B cell (primary cell): Measurements from ENCODE around the gene PLPPR1. TPM values are rescaled to one million over a fixed set of nuclear protein-coding genes. Genes with fewer than 3 reads are reported as not detected.

Source experiments
- ATAC-seq: fragments of 200-7000 bp; cut with Tn5 transposase; one replicate; pipeline ENCODE4 v1.10.0; 2021; ENCODE audit warnings: low read depth, mild to moderate bottlenecking, moderate number of reproducible peaks, moderate library complexity
- CTCF ChIA-PET: fragments of 350-600 bp; sonication (Branson Sonifier 250); formaldehyde crosslinking; loops from one replicate; lab custom pipeline; 2021; ENCODE audit warnings: antibody characterized with exemption, inconsistent platforms; lab: Charles Lee
- POLR2A ChIA-PET: fragments of 350-600 bp; sonication (Branson Sonifier 250); formaldehyde crosslinking; loops from one replicate; lab custom pipeline; 2021; ENCODE audit warnings: antibody characterized with exemption; lab: Charles Lee
- DNase-seq: peaks from one replicate; pipeline ENCODE4 v3.0.0; 2013
- H2AFZ ChIP-seq: 2 replicates; pipeline ENCODE4 v1.6.1; 2012; ENCODE audit warnings: mild to moderate bottlenecking, low read depth, low read length; ENCODE audit not compliant: insufficient read depth, poor library complexity, severe bottlenecking
- H3K27ac ChIP-seq, 2 donors: 1 replicate in 1 of 2; 2 replicates in 1 of 2; pipeline ENCODE4 v1.5.1; 2012 to 2013; ENCODE audit warnings: low read length in 2 of 2, mild to moderate bottlenecking in 2 of 2, moderate library complexity in 1 of 2
- H3K27me3 ChIP-seq, 4 experiments: fragments of 200-600 bp in 1 of 4; sonication (generic) in 1 of 4; replicated peaks in 1 of 4; 1 replicate in 2 of 4; 2 replicates in 2 of 4; pipeline versions ENCODE4 v1.6.1 to v1.7.0; 2013 to 2016; ENCODE audit warnings: low read length in 3 of 4, mild to moderate bottlenecking in 2 of 4, mixed read lengths in 1 of 4, moderate library complexity in 1 of 4; ENCODE audit not compliant: insufficient read depth in 4 of 4, control insufficient read depth in 3 of 4; ENCODE audit errors: control extremely low read depth in 1 of 4
- H3K36me3 ChIP-seq, 2 experiments: replicated peaks in 1 of 2; 1 replicate in 1 of 2; 2 replicates in 1 of 2; pipeline versions ENCODE4 v1.6.1 to v1.7.1; 2013; ENCODE audit warnings: low read length in 1 of 2; ENCODE audit not compliant: insufficient read depth in 2 of 2, control insufficient read depth in 1 of 2; ENCODE audit errors: control extremely low read depth in 1 of 2, extremely low read depth in 1 of 2
- H3K4me1 ChIP-seq, 2 donors: fragments of 200-600 bp in 1 of 2; sonication (generic) in 1 of 2; 1 replicate in 1 of 2; 2 replicates in 1 of 2; pipeline versions ENCODE4 v1.5.1 to v1.6.1; 2013 to 2017; ENCODE audit warnings: low read length in 2 of 2; ENCODE audit not compliant: control insufficient read depth in 2 of 2, insufficient read depth in 2 of 2
- H3K4me2 ChIP-seq: replicated peaks from 2 replicates; pipeline ENCODE3; 2012; ENCODE audit warnings: mild to moderate bottlenecking, low read depth, low read length; ENCODE audit not compliant: poor library complexity, severe bottlenecking
- H3K4me3 ChIP-seq, 5 experiments: fragments of 200-600 bp in 1 of 5; sonication (generic) in 1 of 5; 1 replicate in 3 of 5; 2 replicates in 2 of 5; pipeline versions ENCODE4 v1.5.1 to v1.7.0; 2011 to 2016; ENCODE audit warnings: low read length in 4 of 5, mild to moderate bottlenecking in 4 of 5, low read depth in 2 of 5, control low read depth in 1 of 5, moderate library complexity in 1 of 5; ENCODE audit not compliant: insufficient read depth in 1 of 5; ENCODE audit errors: control extremely low read depth in 1 of 5, extremely low read depth in 1 of 5
- H3K79me2 ChIP-seq: fragments of 200-600 bp; sonication (generic); one replicate; pipeline ENCODE4 v1.6.0; 2016; ENCODE audit warnings: low read length; ENCODE audit not compliant: control insufficient read depth, insufficient read depth
- H3K9ac ChIP-seq: fragments of 200-600 bp; sonication (generic); 2 replicates; pipeline ENCODE4 v1.6.1; 2017; ENCODE audit warnings: mild to moderate bottlenecking, low read length, moderate library complexity
- H3K9me3 ChIP-seq, 3 donors: one replicate each; pipeline versions ENCODE4 v1.6.1 to v1.7.1; 2013; ENCODE audit warnings: low read length in 2 of 3; ENCODE audit not compliant: control insufficient read depth in 2 of 3, insufficient read depth in 1 of 3; ENCODE audit errors: control extremely low read depth in 1 of 3
- H4K20me1 ChIP-seq: 2 replicates; pipeline ENCODE4 v1.6.0; 2012; ENCODE audit warnings: mild to moderate bottlenecking, low read length; ENCODE audit not compliant: insufficient read depth, control insufficient read depth, poor library complexity, severe bottlenecking
- H3K27ac Mint-ChIP-seq: one replicate; pipeline ENCODE4 v1.8.0; 2021; ENCODE audit warnings: mixed read lengths
- H3K27me3 Mint-ChIP-seq: one replicate; pipeline ENCODE4 v1.8.0; 2021; ENCODE audit warnings: mixed read lengths
- H3K4me1 Mint-ChIP-seq: one replicate; pipeline ENCODE4 v1.8.0; 2021; ENCODE audit warnings: mixed read lengths
- H3K4me3 Mint-ChIP-seq: one replicate; pipeline ENCODE4 v1.8.0; 2021; ENCODE audit warnings: mixed read lengths
- H3K9me3 Mint-ChIP-seq: one replicate; pipeline ENCODE4 v1.8.0; 2022; ENCODE audit warnings: mixed read lengths; ENCODE audit not compliant: insufficient read depth
- CTCF ChIP-seq: fragments of 200-600 bp; IDR thresholded peaks from one replicate; pipeline ENCODE4 v1.8.0; 2022; ENCODE audit warnings: antibody characterized with exemption, mild to moderate bottlenecking
- EZH2 ChIP-seq: IDR thresholded peaks from 2 replicates; pipeline ENCODE4 v1.6.1; 2012; ENCODE audit warnings: borderline replicate concordance, low read depth, mild to moderate bottlenecking, moderate library complexity, low read length; ENCODE audit not compliant: insufficient read depth, poor library complexity, severe bottlenecking
- WGBS: methylation state at CpG from one replicate; pipeline ENCODE4 v1.1.5; 2013; ENCODE audit warnings: missing lambda C conversion rate; ENCODE audit not compliant: insufficient coverage; 5-methylcytosine and 5-hydroxymethylcytosine counted together
- intact Hi-C: fragments of 100-400 bp; cut with micrococcal nuclease; formaldehyde crosslinking; loops from one replicate; pipeline ENCODE4 v1.10.0; 2022
- polyA plus RNA-seq: library from polyadenylated mRNA; depleted of rRNA; stranded (reverse); fragments of >200 nt; gene quantifications from 2 replicates; pipeline ENCODE4 v1.2.3, GENCODE V29; 2012
- total RNA-seq, 2 donors: library from RNA; stranded (reverse); fragments of 120-200 nt in 1 of 2; gene quantifications; 1 replicate in 1 of 2; 2 replicates in 1 of 2; pipeline versions ENCODE4 v1.2.3 to v1.2.4, GENCODE V29; 2013 to 2022

The PLPPR1 gene
- total and polyA plus RNA-seq, 2 donors (not counting 1 experiment from before 2014, with no cell fraction given) = not detected

- H3K9me3 ChIP-seq = no peaks in the 10 kb centered on the region
- H3K4me1 ChIP-seq = no peaks in the 10 kb centered on the region
- ChIA-PET POLR2A (no interaction called here), CTCF (interaction anchor here (0.7 to 2.6 kb wide), 14 partner anchors 8 to 710 kb away, joined by 3 to 16 read pairs (median 4); no protein-coding TSS in a partner anchor)
- TF ChIP-seq CTCF = no peak
- TF ChIP-seq EZH2 = no peak
- no peak overlapping the region for H3K27ac ChIP-seq
- DNase-seq = no peak
- no peak overlapping the region for H3K4me2 ChIP-seq
- intact Hi-C loops = loop anchor here (5.0 kb wide), 1 partner anchor 709 kb away; no protein-coding TSS in a partner anchor
- no peaks in the 10 kb centered on the region for H3K79me2 ChIP-seq
- no peak overlapping the region for H3K4me3 ChIP-seq
- no peaks in the 10 kb centered on the region for H4K20me1 ChIP-seq
- no peaks in the 10 kb centered on the region for H3K36me3 ChIP-seq
- H3K9ac ChIP-seq = no peak overlapping the region
- Mint-ChIP-seq H3K4me1 (no peaks in the 10 kb centered on the region), H3K27ac (no peak overlapping the region), H3K9me3 (no peaks in the 10 kb centered on the region), H3K27me3 (no peaks in the 10 kb centered on the region), H3K4me3 (no peak overlapping the region)
- no peak overlapping the region for H2AFZ ChIP-seq
- peaks cover 0 to 4% (median 0%) of the 10 kb centered on the region in 4 experiments for H3K27me3 ChIP-seq
- ATAC-seq = no peak
- no CpG with 5 or more reads among the region's 2 CpGs for WGBS
Measured at GRCh38 chr9:101311191-101311590, 282.7 kb downstream of the PLPPR1 start.

- Histone ChIP-seq H4K20me1 (no peaks in the 10 kb centered on the region), H3K9me3 (no peaks in the 10 kb centered on the region), H3K4me3 (no peak overlapping the region), H3K79me2 (no peaks in the 10 kb centered on the region), H3K27me3 (peaks cover 0 to 4% (median 0%) of the 10 kb centered on the region in 4 experiments), H3K36me3 (no peaks in the 10 kb centered on the region), H3K4me2 (no peak overlapping the region), H3K27ac (no peak overlapping the region), H3K9ac (no peak overlapping the region), H3K4me1 (no peaks in the 10 kb centered on the region), H2AFZ (no peak overlapping the region)
- ATAC-seq (peak; percentile 54), DNase-seq (peak; percentile 70)
- WGBS = 0% methylated on average over 1 of the region's 4 CpGs
- intact Hi-C loops = loop anchor here (5.0 kb wide), 1 partner anchor 710 kb away; no protein-coding TSS in a partner anchor
- Mint-ChIP-seq H3K27ac (no peak overlapping the region), H3K27me3 (peaks cover 3% of the 10 kb centered on the region), H3K4me1 (no peaks in the 10 kb centered on the region), H3K9me3 (no peaks in the 10 kb centered on the region), H3K4me3 (no peak overlapping the region)
- POLR2A ChIA-PET = no interaction called here
- TF ChIP-seq CTCF = peak; percentile 93
- no peak for TF ChIP-seq EZH2
- CTCF ChIA-PET = interaction anchor here (0.7 to 2.6 kb wide), 16 partner anchors 9 to 710 kb away, joined by 3 to 16 read pairs (median 4); no protein-coding TSS in a partner anchor
Measured at GRCh38 chr9:101311758-101312420, 283.4 kb downstream of the PLPPR1 start.
